OCI-LY3 (cell line): Measurements from ENCODE around the gene NPFF.
"Not testable (repeated sequence)": the region's sequence is repeated elsewhere in the genome, so short reads cannot be mapped to it uniquely, and the experiment has no call there.

Experiments used
- CTCF ChIP-seq: fragments of 200-600, 300-600 bp; sonication (generic); IDR thresholded peaks from 2 replicates; pipeline ENCODE4 v1.5.1; 2014; ENCODE audit warnings: antibody characterized with exemption, low read length, low read depth
- EZH2phosphoT487 ChIP-seq: fragments of 200-600 bp; shearing (Covaris generic); IDR thresholded peaks from 2 replicates; pipeline ENCODE4 v1.6.1; 2018; ENCODE audit warnings: antibody characterized with exemption, mixed run types, low read depth

GRCh38 chr12:53550131-53550530, 42.8 kb upstream of the NPFF start:
- not testable (repeated sequence) for TF ChIP-seq CTCF, EZH2phosphoT487
